ENCODE results near the gene UQCRQ.

Gene UQCRQ

DNA sequence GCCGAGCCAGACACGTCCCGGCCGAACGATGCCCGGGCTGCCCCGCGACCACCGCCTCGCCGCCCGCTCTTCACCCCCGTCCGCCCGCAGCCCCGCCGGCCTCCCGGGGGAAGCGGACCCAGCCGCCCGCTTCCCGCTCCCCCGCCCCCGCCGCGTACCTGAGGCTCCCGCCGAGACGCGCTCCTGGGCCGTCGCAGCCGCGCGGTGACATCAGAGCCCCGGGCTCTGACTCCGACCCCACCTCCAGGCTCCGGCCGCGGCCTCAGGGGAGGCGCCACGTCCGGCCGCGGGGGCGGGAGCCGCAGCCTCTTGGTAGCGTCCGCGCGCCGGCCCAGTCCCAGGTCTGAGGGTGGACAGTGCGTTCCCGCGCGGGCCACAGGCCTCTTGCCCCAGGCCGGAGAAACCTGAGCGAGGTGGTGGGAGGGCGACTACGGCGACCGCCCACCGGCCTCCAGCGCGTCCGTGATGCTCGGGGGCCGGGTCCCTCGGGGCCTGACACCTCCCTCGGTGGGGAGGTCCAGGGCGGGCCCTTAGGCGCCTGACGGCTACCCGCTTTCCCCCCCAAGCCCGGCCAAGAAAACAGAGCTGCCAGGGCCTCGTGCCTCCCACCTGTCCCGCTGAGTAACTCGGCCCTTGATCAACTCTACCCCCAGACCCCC is 35.9 kb upstream of the UQCRQ start, which contains the start of gene SHROOM1:
Gene SHROOM1 (minus strand): TSS at position 212 of the 659 bp plus-strand sequence. CDS start 4,507 bp downstream, outside the sequence.
- peak within 1 kb of the TSS; percentile 94 for H3K27ac ChIP-seq
- TF ChIP-seq, protein P1, sequence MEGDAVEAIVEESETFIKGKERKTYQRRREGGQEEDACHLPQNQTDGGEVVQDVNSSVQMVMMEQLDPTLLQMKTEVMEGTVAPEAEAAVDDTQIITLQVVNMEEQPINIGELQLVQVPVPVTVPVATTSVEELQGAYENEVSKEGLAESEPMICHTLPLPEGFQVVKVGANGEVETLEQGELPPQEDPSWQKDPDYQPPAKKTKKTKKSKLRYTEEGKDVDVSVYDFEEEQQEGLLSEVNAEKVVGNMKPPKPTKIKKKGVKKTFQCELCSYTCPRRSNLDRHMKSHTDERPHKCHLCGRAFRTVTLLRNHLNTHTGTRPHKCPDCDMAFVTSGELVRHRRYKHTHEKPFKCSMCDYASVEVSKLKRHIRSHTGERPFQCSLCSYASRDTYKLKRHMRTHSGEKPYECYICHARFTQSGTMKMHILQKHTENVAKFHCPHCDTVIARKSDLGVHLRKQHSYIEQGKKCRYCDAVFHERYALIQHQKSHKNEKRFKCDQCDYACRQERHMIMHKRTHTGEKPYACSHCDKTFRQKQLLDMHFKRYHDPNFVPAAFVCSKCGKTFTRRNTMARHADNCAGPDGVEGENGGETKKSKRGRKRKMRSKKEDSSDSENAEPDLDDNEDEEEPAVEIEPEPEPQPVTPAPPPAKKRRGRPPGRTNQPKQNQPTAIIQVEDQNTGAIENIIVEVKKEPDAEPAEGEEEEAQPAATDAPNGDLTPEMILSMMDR (IDR thresholded peaks at IDR 0.05; ENCODE audit: low read depth, low read length) = no peak
- no peaks in the 10 kb centered on the region; the same call in none of the 2 replicates for H3K36me3 ChIP-seq
- peak within 1 kb of the TSS; percentile 62 for H3K4me3 ChIP-seq (ENCODE audit: low read depth, low read length)
- no peaks in the 10 kb centered on the region for H3K9me3 ChIP-seq (ENCODE audit: severe bottlenecking)
- DNase-seq = peak; percentile 78
- H3K27me3 ChIP-seq (ENCODE audit: insufficient read depth, low read depth, severe bottlenecking) = no peaks in the 10 kb centered on the region

DNA sequence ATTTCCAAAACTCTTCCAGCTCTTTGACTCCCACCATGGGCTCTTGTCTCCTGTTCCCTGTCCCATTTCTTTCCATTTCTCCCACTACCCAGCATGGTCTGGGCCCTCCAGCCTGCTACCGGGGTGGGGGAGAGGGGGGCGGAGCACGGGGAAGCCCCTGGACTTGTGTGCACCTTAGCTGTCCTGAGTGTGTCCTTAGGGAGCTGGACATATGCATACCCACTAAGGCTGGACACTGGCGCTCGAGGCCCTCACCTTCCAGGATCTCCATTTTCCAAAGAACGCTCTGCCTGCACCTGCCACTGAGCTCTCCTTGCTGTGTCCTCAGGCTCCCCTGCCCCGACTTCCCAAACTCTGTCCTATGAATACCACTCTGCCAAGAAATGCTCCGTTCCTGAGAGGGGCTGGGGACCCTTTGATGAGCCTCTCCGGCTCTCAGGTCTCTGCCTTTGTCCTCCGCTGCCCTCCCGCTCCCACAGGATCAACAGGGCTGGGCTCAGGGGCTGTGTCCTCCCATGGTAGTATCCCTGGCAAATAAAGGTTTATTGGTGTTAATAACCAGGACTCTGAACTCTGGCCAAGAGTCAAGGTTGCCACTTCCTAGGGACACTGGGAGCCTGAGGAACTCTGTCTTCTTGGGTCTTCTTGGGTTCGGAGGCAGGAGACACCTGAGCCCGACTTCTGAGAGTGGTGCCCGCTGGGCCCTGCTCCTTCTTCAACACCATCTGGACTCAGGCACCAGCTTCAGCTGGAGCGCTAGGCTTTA is 35.2 kb upstream of the UQCRQ start:
- no peaks in the 10 kb centered on the region; the same call in none of the 2 replicates for H3K36me3 ChIP-seq
- TF ChIP-seq, protein P1 (IDR thresholded peaks at IDR 0.05; ENCODE audit: low read depth, low read length) = no peak
- H3K9me3 ChIP-seq (ENCODE audit: severe bottlenecking) = no peaks in the 10 kb centered on the region
- H3K27me3 ChIP-seq (ENCODE audit: insufficient read depth, low read depth, severe bottlenecking) = no peaks in the 10 kb centered on the region
- H3K4me3 ChIP-seq (ENCODE audit: low read depth, low read length) = peak overlapping the region; percentile 62
- no peak for DNase-seq
- peak overlapping the region; percentile 94 for H3K27ac ChIP-seq

DNA sequence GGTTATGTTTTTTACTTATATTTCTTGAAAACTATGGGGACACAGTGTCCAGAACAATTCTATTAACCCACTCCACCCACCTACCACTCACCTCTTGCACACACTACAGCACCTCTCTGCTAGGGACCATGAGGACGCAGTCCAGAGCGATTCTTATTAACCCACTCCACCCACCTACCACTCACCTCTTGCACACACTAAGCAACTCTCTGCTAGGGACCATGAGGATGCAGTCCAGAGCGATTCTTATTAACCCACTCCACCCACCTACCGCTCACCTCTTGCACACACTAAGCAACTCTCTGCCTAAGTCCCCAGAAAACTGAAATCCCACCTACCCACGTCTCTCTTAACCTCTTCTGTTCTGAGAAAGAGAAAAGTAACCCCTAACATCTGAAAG is 33.8 kb upstream of the UQCRQ start:
- Histone ChIP-seq H3K27me3 (ENCODE audit: insufficient read depth, low read depth, severe bottlenecking) (no peaks in the 10 kb centered on the region), H3K4me3 (ENCODE audit: low read depth, low read length) (no peak overlapping the region), H3K27ac (no peak overlapping the region), H3K36me3 (no peaks in the 10 kb centered on the region; the same call in 1 of the 2 replicates), H3K9me3 (ENCODE audit: severe bottlenecking) (no peaks in the 10 kb centered on the region)
- DNase-seq = no peak
- TF ChIP-seq, protein P1 (IDR thresholded peaks at IDR 0.05; ENCODE audit: low read depth, low read length) = no peak

DNA sequence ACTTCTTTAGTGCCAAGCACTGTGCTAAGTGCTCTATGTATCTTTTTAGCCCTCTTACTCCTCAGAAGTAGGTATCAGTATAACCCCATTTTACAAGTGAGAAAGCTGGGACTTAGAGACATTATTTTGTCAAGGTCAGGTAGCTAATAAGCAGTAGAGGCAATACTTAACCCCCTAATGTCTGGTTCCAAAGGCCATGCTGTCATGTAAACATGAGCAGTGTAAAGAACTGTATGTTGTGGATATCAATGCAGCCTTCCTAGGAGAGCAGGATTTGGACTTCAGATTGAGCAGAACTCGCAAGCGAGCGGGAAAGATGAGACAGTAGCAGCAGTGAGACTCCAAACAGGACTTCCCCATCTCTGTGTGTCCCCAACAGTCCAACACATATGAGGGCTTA is 32.4 kb upstream of the UQCRQ start:
- TF ChIP-seq, protein P1 (IDR thresholded peaks at IDR 0.05; ENCODE audit: low read depth, low read length) = no peak
- DNase-seq = no peak
- no peaks in the 10 kb centered on the region for H3K27me3 ChIP-seq (ENCODE audit: insufficient read depth, low read depth, severe bottlenecking)

DNA sequence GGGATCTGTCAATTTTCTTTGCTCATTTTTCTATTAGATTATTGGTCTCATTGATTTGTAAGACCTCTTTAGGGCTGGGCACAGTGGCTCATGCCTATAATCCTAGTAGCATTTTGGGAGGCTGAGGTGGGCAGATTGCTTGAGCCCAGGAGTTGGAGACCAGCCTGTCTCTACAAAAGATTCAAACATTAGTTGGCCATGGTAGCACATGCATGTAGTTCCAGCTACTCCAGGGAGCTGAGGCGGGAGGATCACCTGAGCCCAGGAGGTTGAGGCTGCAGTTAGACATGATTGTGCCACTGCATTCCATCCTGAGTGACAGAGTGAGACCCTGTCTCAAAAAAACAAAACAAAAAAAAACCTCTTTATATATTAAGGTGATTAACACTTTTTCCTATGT is 29.6 kb upstream of the UQCRQ start:
- Histone ChIP-seq H3K27me3 (ENCODE audit: insufficient read depth, low read depth, severe bottlenecking) (no peaks in the 10 kb centered on the region), H3K9me3 (ENCODE audit: severe bottlenecking) (no peaks in the 10 kb centered on the region), H3K36me3 (no peaks in the 10 kb centered on the region), H3K27ac (no peak overlapping the region), H3K4me3 (ENCODE audit: low read depth, low read length) (no peak overlapping the region)
- TF ChIP-seq, protein P1 (IDR thresholded peaks at IDR 0.05; ENCODE audit: low read depth, low read length) = no peak
- DNase-seq = no peak

More for the DNA sequence above, 32.4 kb upstream of the UQCRQ start:
- Histone ChIP-seq H3K36me3 (no peaks in the 10 kb centered on the region; the same call in 1 of the 2 replicates), H3K4me3 (ENCODE audit: low read depth, low read length) (no peak overlapping the region), H3K27ac (no peak overlapping the region), H3K9me3 (ENCODE audit: severe bottlenecking) (no peaks in the 10 kb centered on the region)

Data from WERI-Rb-1 (cell line).